HG03342 (cell line): ENCODE data around the gene FRAS1.
"Not testable (repeated sequence)": the region's sequence is repeated elsewhere in the genome, so short reads cannot be mapped to it uniquely, and the experiment has no call there.

Source experiments
- ATAC-seq: cut with Tn5 transposase; IDR thresholded peaks from one replicate; pipeline ENCODE4 v1.9.1; 2021; ENCODE audit warnings: mild to moderate bottlenecking, moderate library complexity; ENCODE audit not compliant: unreplicated experiment

The FRAS1 gene

DNA sequence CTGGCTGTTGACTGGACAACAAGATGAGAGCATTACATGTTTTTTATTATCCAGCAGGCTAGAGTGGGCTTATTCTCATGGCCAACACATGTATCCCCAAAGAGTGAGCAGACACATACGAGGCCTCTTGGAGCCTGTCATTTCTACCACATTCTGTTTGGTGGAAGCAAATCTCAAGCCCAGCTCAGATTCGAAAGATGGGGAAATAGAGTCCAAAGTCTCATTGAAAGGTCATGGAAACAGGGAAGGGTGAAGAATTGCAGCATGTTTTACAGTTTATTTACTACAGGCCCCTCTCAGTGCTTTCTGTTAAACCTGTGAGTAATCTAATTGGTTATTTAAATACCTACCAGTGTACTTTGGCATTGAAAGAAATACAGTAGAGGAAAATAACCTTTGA is 108.6 kb downstream of the FRAS1 start:
- no peak for ATAC-seq

DNA sequence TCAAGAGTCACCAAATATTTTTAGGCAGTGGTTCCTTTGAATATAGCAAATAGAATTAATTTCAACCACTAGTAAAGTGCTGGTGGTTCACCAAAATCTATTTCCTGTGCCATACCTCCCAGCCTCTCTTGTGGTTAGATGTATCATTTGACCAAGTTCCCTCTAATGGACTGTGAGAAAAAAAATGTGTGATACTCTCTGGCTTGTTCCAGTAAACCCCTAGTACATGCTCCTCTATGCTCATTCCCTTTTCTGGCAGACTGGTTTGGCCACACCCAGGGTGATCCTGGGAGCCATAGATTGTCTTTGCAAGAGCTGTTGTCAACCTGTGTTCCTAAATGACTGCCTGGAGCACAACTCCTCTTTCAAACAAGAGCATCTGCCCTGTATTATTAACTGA is 109.5 kb downstream of the FRAS1 start:
- no peak for ATAC-seq

DNA sequence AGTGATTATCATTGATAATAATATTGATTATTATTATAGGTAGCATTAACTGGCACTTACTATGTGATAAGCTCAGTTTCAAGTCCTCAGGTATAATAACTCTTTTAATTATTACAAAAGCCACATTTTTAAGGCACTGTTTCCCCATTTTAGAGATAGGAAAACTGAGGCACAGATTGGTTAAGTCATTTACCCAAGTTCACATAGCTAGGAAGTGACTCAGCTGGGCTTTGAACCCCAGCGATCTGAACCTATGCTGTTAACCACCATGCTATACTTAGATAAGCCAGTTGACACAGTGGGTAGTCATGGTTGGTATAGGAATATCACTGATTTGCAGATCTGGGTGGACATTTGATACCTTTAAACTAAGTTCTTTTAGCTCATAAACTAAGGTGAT is 110.4 kb downstream of the FRAS1 start:
- ATAC-seq, result no peak

DNA sequence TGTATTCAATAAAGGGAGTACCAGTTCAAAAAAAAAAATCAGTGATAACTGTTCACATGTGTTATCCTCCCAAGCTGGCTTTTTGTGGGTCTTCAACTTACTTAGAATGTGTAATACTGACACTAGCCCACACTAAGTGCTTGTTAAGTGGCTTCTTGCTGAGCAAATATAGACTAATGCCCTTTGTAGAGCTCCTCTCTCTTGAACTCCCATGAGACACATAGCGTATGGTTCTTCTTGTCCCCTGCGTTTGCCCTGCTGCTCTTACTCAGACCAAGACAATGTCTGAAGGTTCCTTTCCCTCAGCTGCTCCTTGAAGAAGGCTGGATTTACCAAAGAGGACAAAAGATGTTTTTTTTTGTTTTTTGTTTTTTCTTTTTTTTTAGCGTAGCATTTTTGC is 110.9 kb downstream of the FRAS1 start:
- no peak for ATAC-seq

DNA sequence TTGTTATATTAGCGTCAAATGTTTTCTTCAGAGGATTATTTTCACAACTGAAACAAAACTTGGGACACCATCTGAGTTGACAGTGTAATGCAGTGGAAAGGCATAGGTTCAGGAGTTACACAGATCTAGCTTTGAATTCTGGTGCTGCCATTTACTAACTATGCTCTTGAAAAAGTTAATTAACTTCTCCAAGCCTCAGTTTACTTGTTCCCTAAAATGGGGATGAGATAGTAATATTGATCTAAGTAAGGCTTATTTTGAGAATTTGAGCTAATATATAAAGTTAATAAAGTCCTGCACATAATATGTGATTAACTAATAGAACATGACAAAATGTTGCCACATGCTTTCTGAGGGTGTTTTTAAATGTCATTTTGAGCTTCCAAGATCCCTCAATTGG is 112.6 kb downstream of the FRAS1 start:
- ATAC-seq, result no peak

DNA sequence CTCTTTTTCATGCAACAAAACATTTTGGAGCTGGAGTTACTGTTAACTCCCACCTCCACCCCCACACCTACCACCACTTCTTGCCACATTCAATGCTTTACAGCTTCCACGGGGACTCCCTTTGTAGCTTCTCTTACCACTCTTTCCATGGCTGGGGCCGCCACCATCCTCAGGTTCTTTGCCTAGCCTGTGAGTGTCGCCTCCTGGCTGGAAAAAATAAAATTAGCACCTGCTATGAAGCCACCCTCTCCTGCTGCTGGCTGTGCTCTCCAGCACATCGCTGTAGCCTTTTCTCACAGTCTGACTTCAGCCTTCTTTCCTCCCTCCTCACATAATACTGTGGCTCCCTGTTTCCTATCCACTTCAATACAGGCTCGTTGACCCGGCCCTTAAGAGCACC is 114.4 kb downstream of the FRAS1 start:
- no peak for ATAC-seq

DNA sequence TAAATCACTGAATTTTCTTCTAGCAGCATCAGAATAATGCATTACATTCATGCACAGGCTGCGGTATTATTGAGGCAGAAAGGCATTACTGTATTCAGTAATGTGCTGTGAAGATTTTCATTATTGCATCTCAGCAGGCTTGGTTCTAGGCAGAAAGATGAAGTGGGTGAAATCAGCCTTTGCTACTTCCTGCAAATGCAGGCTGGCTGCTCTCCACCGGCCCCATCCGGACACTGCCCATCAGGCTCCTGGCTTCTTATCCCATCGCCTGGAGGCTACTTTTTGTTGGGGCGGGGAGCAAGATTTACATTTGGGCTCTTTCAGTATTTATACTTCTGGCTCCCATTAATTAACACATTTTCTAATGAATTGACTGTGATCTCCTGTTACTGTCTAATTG is 117.8 kb downstream of the FRAS1 start:
- ATAC-seq, result no peak

DNA sequence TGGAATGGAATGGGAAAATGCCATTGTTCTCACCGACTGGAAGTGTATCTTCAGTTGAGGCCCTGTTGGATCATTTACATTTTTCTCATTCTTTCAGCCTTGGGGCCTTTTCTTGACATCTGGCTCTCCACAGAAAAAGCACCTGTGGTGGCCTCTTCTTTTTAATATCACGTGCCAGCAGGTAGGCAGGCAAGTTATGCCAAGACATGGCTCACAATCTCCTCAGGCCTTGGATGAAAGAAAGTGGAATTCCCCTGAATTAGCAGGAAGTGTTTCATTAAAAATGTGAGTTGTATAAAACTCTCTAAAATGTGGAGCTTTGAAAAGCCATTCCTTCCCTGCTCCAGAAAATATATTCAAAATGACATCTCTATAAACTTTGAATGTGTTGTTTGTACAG is 122.1 kb downstream of the FRAS1 start:
- ATAC-seq, result no peak

DNA sequence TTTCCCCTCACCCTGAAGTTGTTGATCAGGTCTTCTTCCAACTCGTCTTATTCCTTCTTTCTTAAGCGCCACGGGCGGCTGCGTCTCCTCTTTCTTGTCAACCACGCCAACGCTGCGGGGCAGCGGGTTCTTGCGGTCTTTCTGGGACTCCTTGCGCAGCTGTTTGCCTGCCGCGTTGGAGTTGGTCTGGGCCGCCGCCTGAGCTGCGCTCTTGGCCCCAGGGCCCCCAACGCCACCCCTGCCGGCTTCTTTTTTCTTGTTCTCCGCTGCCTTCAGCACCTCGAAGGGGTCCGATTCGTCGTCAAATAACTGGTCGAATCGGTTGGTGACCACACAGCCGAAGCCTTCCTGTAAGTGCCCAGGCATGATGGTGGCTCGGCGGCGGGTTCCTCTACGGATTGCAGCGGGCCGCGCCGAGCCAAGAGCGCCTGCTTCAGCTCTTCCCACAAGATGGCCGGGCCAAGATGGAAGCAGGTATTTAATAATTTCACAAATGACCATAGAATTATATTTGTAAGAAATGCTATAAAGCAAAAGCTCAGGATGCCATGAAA is 124.6 kb downstream of the FRAS1 start:
- not testable (repeated sequence) for ATAC-seq

DNA sequence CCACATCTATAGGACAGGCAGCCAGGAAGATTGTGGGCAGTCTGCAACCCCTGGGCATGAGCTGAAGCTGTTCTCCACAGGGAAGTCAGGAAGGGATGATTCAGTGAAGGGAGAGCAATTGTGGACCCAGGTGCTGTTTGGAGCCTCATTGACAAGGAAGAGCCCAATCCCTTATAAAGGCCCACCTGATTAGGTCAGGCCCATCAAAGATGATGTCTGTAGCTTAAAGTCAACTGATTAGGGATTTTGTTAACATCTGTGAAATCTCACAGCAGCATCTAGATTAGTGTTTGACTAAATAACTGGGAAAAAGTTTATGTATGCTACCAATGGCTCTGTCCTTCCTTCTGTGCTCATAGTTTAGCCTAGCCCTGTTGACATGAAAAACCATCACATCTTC is 127.5 kb downstream of the FRAS1 start:
- no peak for ATAC-seq

DNA sequence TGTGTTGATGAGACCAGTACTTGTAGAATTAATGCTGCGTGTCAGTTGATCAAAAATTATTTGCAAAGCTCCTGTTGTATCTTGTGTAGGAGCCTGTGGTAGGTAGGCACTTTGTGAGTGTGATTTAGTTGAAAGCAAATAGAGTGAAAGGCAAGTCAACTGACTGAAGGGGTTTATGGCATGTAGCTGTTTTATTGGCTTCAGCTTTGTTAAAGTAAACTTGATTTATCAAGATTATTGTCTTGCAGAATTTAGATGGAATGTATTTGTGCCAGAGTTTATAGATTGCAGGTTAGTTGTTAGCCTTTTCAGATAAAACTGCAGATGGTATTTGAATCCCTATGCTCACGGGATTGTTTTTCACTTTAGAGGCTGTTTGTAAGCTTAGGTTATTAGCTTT is 128.0 kb downstream of the FRAS1 start:
- ATAC-seq, result no peak

DNA sequence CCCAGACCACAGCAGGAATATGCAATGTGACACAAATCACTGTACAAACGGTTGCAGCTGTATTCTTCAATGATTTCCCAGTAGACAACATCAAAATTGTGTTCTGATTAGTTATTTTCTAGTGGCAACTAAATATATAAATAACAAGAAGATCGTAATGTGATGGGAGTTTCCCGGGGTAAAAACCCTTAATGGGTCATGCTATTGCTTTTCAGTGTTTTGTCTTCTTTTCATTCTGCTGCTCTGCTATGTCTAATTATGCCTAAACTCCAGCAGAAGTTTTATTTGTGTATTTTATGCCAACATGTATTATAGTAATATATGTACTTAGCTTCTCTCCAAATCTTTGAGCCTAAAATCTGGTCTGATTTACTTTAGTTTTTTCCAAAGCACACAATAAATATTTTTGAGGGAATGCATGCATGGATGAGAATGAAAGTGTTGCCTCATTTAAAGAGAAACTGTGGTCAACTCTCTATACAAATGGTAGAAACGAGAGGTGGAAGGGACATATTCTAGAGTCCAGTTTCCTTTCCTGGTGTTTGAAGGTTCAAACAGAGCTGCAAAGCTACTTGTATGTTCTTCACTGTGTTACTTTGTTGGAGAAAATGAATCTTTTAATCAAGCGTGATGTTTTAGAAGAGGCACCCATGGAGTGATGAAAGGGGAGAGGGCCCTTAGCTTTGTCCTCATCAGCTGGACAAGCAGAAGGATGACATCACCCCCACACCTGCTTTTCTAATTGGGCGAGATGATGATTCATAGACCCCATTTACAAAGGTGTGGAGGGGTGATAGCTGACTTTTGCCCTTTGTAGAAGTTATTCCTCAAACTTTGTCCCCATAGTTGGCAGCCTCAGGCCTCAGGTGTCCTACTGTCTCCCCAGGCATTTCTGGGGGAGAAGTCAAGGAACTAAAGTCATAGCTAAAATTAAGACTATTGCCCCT is 129.7 kb downstream of the FRAS1 start:
- no peak for ATAC-seq

DNA sequence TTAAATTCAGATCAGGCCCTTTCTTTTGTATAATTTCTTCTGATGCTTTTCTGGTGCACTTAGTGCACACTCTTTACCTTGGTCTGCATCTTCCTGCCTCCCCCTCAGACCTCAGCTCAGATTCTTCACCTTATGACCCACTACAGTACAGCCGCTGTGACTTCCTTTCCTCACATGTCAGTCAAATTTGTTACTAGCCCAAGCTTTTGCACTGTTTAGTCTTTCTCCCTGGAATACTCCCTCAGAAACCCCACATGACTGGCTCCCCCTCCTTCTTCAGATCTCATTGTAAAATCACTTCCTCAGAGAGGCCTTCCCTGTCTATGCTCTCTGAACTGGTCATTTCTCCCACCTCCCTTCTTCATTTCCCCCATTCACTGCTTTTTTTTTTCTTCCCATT is 132.9 kb downstream of the FRAS1 start:
- no peak for ATAC-seq

DNA sequence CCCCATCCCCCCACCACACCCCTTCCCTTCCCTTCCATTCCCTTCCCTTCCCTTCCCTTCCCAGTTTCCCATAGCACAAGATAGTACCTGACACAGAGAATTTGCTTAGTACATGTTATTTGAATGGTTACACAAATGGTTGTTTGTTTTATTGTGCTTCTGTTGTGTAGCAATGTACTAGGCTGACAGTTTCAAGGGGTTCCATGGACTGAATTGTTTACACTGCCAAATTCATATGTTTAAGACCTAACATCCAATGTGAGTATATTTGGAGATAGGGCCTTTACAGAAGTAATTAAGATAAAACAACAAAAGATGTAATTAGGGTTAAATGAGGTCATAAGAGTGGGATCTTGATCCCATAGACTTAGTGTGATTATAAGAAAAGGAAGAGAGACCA is 133.5 kb downstream of the FRAS1 start:
- ATAC-seq, result no peak

DNA sequence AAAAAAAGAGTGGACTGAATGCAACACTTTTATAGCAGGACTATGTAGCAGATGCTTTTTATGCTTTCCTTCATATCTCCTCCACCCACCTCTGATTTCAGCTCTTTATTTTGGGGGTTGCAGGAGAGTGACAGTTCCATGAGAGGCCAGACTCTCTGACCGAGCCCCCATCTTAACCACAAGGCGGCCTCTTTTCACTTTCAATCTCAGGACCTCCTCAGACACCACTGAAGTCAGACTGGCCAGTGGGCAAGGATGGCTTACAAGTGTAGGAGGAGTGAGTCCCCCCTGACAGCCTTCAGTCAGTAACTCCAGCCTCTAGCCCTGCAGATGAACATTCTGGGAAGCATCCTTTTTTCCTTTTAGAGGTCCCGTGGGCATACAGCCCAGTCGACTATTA is 140.8 kb downstream of the FRAS1 start:
- ATAC-seq, result no peak

DNA sequence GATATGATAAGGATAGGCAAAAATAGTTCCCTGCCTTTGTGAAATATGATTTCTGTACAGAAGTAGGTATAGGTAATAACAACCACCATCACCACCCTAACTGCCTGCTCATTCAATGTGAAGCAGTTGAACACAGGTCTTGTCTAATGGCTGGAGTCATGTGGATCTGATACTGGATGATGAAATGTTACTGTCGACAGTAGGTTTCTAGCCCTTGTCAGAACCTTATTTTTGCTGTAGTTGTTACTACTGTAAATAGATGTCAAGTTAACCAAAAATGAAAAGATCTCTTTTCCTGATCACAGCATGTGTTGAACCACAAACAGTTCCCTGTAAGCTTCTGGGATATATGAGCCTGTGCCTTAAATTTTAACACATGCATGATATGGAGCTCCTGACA is 142.9 kb downstream of the FRAS1 start:
- ATAC-seq, result no peak

DNA sequence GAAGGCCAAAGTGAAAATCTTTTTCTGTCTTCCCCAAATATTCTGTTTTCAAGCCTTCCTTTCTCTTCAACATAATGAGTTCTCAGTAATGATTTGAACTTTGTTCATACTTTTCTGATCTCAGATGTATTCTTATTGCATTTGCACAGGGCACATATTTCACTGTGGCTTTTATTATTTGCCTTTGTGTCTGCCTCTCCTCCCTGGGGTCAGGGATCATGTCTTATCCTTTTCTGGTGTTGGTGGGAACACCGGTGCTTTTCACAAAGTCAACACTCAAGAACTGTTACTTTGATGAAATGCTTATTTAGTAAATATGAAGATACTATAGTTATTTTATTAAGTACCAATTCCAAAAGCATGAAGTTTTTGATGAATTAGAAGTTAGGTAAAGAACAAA is 143.8 kb downstream of the FRAS1 start:
- no peak for ATAC-seq

DNA sequence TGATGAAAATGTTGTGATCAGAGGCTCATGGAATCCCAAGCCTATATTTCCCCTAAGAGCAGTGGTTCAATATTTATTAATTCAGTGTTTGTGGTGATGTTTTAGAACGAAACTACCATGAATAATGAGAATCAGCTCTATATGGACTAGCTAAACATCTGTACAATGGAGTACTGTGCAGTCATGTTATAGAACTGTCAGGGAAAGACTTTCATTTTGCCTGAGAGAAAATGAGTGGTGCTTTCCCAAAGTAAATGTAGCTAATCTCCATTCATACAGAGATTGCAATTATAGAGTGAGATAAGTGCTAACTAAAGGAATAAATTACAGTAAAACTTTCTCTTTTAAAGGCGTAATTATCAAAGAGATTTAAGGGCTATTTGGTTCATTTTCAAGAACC is 147.1 kb downstream of the FRAS1 start:
- no peak for ATAC-seq

DNA sequence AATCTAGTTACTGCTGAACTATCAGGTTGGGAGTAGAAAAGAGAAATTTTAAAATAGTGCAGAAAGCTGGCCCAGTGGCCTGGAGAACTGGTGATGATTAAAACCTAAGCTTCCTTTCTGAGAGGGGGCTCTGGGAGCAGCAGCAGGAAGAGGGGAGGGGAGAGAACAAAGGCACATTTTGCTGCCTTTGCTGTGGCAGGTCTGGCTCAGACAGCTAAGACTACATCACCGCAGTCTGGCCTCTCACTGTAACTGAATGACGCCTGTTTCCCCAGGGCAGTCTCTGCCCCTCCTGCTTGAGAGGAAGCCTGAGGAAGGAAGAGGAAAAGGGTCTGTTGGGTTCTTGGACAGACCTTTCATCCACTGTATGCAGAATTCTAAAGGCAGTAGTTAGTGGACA is 148.5 kb downstream of the FRAS1 start:
- no peak for ATAC-seq

DNA sequence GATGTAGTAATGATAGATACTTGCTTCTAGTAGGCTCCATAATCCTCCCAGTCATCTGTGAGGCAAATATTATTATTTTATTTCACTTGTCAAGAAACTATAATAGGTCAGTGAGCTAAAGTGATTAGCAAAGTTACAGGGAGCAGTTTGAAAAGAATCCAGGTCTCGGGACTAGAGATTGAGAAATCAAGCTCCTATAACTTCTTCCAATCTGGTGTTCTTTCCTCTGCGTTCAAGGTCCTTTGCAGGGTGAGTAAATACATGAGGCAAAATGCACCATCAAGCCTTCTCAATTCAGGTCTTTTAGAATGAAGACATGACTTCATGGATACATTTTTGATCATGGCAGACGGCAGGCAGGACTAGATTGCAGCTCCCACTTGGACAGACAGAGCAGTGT is 150.4 kb downstream of the FRAS1 start:
- no peak for ATAC-seq

DNA sequence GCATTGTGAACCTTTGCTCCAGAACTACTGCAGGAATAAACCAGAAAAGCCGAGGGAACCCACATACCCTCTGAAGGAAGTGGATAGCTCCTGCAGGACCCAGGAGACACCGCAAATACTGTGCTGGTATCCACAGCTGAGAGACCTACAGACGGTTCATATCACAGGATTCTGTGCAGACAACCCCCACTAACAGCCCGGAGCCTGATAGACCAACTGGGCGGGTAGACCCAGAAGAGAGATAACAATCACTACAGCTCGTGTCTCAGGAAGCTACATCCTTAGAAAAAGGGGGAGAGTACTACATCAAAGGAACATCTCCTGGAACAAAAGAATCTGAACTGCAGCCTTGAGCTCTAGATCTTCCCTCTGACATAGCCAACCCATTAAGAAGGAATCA is 150.8 kb downstream of the FRAS1 start:
- no peak for ATAC-seq

DNA sequence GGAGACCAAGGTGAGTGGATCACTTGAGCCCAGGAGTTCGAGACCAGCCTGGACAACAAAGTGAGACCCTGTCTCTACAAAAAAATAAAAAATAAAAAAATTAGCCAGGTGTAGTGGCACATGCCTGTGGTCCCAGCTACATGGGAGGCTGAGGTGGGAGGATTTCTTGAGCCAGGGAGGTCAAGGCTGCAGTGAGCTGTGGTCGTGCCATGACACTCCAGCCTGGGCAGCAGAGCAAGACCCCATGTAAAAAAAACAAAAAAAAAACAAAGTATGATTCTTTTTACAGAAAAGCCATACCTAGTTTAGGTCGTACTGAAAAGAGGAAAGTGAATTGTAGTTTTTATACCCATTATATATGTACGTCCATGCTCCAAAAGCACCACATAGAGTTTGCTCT is 151.8 kb downstream of the FRAS1 start:
- ATAC-seq, result not testable (repeated sequence)
